Measurements from ENCODE around the gene TNFRSF1B.

TNFRSF1B gene

DNA sequence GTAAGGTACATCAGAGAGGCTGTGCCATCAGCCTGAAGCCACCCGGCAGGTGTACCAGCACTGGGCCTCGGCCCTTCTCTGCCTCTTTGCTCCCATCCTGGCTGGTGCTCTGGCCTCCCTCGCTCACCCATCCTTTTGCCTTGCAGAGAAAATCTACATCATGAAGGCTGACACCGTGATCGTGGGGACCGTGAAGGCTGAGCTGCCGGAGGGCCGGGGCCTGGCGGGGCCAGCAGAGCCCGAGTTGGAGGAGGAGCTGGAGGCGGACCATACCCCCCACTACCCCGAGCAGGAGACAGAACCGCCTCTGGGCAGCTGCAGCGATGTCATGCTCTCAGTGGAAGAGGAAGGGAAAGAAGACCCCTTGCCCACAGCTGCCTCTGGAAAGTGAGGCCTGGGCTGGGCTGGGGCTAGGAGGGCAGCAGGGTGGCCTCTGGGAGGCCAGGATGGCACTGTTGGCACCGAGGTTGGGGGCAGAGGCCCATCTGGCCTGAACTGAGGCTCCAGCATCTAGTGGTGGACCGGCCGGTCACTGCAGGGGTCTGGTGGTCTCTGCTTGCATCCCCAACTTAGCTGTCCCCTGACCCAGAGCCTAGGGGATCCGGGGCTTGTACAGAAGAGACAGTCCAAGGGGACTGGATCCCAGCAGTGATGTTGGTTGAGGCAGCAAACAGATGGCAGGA lies 24.5 kb upstream of the TNFRSF1B start:
- no peak for DNase-seq (ENCODE audit: low read depth, low spot score)

DNA sequence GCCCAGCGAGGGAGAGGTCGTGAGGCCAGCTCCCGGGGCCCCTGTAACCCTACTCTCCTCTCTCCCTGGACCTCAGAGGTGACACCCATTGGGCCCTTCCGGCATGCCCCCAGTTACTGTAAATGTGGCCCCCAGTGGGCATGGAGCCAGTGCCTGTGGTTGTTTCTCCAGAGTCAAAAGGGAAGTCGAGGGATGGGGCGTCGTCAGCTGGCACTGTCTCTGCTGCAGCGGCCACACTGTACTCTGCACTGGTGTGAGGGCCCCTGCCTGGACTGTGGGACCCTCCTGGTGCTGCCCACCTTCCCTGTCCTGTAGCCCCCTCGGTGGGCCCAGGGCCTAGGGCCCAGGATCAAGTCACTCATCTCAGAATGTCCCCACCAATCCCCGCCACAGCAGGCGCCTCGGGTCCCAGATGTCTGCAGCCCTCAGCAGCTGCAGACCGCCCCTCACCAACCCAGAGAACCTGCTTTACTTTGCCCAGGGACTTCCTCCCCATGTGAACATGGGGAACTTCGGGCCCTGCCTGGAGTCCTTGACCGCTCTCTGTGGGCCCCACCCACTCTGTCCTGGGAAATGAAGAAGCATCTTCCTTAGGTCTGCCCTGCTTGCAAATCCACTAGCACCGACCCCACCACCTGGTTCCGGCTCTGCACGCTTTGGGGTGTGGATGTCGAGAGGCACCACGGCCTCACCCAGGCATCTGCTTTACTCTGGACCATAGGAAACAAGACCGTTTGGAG lies 23.7 kb upstream of the TNFRSF1B start:
- no peak for DNase-seq (ENCODE audit: low read depth, low spot score)

- peak; percentile 62 for DNase-seq (ENCODE audit: low read depth, low spot score)
Measured at GRCh38 chr1:12143631-12144155, 23.1 kb upstream of the TNFRSF1B start.

DNA sequence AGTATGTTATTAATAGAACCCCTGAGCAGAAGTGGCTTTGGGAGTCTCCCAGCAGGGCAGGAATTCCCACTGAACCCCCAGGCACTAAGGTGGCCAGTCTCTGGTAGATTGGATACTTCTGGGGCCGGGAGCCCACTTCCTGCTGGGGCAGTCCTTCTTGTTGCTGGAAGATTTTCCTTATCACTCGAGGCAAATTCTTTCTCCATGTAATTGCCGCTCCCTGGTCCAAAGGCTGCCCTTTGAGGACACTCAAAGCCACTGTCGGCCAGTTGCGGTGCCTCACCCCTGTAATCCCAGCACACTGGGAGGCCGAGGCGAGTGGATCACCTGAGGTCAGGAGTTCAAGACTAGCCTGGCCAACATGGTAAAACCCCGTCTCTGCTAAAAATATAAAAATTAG lies 22.6 kb upstream of the TNFRSF1B start:
- no peak for DNase-seq (ENCODE audit: low read depth, low spot score)

GRCh38 chr1:12144969-12145368 lies 21.8 kb upstream of the TNFRSF1B start:
- no peak for DNase-seq (ENCODE audit: low read depth, low spot score)

GRCh38 chr1:12145616-12146342 lies 21.0 kb upstream of the TNFRSF1B start:
- no peak for DNase-seq (ENCODE audit: low read depth, low spot score)

DNA sequence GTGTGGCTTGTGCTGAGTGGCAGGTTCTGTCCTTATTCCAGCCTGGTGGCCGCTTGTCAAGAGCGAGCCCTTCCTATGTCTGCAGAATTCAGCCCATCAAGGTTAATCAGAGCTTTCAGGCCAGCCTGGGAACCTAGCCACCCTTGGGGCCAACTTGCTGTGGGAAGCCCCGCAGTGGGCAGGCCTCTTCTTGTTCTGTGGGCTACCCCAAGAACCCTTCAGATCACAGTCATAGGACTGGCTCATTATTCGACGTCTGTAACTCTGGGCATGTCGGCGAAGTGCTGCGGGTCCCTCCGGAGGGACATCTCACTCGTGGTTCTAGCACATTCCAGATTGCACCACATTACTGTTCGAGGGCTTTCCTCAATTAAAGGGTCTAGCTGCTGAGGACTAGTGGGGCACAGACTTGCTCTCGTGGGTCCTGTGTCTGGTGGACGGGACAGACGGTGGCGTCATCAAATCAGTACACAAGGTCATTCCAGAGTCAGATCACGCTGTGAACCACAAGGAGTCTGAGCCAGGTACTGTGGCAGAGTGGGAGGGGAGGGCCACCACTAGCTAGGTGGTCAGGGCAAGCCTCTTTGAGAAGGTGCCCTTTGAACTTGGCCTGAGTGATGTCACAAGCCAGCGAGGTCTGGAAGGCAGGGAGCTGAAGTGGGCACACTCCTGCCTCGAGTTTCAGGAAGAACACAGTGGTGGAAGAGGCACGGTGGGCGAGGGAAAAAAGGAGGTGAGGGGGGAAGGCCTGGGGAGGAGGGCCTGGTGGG lies 20.3 kb upstream of the TNFRSF1B start:
- DNase-seq (ENCODE audit: low read depth, low spot score), result no peak

DNA sequence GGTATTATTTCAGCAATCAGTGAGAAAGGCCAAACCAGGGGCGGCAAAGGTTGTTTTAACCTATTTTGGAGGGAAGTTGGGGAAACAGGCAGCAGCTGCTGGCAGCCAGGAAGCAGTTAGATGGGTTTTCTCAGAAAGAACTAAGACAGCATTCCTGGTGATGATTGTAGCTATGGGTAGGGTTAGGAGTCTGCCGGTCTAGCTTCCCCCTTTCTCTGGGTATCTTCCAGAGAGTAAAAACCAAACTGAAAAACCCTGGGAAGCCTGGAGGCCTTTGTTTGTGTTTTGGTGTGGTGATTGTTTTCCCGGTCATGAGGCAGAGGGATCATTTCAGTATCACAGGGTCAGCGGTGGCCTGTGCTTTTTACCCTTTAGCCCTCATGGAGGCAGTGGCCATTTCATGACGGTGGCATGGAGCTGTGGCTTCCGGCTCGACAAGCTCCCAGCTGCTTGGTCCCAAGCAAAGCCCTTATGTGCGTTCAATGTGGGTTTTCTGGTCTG lies 19.5 kb upstream of the TNFRSF1B start:
- DNase-seq (ENCODE audit: low read depth, low spot score), result no peak

GRCh38 chr1:12148160-12148957 lies 18.4 kb upstream of the TNFRSF1B start:
- no peak for DNase-seq (ENCODE audit: low read depth, low spot score)

DNA sequence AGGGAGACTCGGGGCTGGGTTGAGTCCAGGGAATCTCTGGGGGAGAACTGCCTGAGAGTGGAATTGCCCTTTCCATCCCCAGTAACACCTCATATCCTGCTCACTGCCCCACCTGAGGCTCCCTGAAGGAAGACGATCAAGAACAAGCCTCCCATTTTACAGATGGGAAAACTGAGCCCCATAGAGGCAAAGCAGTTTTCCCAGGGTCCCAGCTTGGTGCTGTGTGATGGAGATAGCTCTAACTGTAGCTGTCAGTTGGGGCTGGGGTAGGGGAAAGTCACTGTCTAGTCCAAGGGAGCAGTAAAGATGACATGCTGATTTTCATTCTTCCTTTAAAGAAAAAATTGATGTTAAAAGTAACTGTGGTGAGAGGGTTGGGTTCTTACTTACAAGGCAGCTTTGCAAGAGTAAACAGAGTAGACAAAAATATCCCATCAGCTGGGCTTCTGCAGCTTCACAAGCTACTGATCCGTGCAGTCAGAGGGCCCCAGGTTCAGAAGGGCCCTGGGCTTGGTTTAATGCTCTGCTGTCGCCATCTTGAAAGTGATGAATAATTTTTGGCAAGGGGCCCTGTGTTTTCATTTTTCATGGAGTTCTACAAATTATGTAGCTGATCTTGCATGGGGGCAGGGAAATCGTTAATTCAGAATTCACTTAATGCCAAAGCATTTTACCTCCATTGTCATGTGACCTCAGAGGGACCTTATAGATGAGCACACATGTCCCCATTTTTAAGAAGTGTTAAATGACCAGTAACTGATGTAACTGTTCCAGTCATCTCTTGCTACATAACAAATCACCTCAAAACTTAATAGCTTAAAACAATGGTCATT lies 17.6 kb upstream of the TNFRSF1B start:
- no peak for DNase-seq (ENCODE audit: low read depth, low spot score)

GRCh38 chr1:12149791-12150175 lies 17.0 kb upstream of the TNFRSF1B start:
- DNase-seq (ENCODE audit: low read depth, low spot score), result no peak

DNA sequence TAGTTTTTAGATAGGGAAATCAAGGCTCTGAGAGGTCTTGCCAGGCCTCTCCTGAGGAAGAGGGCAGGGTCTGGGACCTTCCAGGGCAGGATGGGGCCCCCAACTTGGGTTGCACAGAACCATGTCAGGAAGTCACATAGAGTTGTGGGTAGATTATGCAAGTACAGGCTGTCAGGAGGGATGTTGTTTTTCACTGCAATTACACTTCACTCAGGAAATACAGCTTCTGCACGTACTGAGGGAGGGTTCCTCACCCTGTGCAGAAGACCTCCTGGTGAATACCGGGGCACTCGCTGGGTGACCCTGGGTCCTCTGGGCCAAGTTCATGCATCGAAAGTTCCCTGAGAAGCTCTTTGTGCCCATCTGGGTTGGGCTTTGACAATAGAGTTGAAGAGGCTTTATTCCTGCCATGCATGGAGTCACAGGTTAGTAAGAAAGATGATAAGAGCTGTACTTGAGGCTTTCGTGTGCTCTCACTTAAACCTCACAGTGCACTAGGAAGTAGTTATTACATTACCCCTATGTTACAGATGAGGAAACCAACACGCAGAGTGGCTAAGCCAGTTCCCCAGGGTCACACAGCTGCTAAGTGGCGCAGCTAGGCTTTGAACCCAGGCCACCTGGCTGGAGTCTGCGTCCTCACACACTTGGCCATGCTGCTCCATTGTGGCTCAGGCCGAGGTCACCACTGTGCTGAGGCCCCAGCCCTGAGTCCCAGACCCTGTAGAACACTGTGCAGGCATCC lies 16.2 kb upstream of the TNFRSF1B start:
- DNase-seq (ENCODE audit: low read depth, low spot score), result no peak

GRCh38 chr1:12151465-12151864 lies 15.3 kb upstream of the TNFRSF1B start:
- DNase-seq (ENCODE audit: low read depth, low spot score), result no peak

GRCh38 chr1:12152113-12152891 lies 14.5 kb upstream of the TNFRSF1B start:
- DNase-seq (ENCODE audit: low read depth, low spot score), result no peak

DNA sequence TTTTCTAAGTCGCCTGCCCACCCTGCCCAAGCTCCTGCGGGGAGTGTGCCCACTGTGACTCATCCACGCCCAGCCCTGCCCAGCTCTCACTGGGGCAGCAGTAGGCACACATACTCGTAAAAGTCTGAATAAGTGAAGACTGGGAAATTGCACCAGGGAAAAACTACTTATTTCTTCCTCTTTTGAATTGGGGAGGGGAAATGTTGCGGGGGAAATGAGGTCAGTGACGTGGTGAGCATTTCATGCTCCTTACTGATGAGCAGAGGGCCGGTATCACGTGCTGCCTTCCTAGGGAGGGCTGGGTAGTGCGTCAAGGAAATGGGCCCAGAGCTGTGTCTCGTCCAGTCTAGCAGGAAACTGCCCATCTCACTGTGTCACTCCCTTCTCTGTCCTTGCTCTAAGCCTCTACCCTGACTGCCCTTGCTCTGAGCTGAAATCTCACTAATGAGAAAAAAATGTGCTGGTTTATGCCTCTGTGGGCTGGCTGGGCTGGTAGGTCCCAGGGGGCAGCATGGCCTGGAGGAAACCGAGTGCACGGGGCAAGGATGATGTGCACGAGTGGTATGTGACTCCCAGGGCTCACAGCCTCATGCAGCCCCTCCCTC lies 13.5 kb upstream of the TNFRSF1B start:
- no peak for DNase-seq (ENCODE audit: low read depth, low spot score)

- DNase-seq (ENCODE audit: low read depth, low spot score), result no peak
Measured at GRCh38 chr1:12155328-12155727, 11.5 kb upstream of the TNFRSF1B start.

DNA sequence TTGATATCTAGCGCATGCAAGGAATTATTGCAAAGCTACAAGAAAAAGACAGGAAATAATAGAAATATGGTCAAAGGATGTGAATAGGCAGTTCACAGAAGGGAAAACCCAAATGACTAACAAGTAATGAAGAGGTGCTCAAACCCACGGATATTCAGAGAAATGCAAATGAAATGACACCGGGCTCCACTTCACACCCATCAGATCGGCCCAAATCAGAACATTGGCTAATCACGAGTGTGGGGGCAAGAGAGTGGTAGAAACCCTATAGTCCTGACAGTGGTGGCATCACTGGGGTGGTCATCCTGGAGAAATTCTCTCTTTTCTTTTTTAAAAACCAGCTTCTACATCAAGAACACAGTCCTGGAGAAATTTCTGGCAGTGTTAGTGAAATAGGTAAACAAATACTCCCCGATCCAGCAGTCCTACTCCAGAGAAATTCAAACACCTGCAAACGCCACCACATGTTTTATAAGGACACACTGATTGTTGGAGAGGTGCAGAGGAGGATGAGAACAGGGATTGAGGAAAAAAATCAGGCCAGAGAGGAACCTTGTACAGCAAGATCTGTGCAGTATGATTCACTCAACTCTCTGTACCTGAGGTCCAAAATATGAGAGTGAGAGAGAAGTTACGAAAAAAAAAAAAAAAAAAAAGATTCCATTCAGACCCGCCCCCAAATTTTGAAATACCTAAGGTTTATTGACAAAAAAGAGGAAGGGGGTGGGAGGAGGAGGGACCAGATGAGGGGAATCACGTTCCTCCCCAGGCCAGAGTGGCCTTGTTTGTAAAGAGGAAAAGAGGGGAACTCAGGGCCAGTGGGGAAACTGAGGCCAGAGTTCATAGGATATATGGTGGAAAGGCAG lies 9.2 kb upstream of the TNFRSF1B start:
- DNase-seq (ENCODE audit: low read depth, low spot score), result no peak

All from smooth muscle cell of the brain vasculature (primary cell).